ENCODE results near the gene CHD1. TPM values are rescaled to one million over a fixed set of nuclear protein-coding genes. Genes with fewer than 3 reads are reported as not detected.

CHD1 gene
- total and polyA plus RNA-seq, 2 experiments from 2014 or later = 11.4 to 47.2 TPM

DNA sequence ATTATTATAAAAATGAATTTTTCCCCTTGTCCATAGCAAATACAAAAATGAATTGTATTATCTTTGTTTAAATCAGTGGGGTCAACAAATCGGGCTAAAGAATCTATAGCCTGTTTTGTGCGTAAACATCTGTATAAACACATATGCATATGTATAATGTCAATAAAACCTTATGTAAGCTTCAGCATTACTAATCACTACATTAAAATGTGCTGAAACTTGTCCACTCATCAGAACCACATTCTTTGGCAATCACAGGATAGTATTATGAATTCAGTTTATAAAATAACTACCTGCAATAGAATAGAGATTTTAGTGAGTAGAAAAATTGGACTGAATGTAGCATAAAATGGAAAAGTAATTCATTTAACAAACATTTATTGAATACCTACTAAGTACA, 124.7 kb downstream of the CHD1 start:
- no peaks in the 10 kb centered on the region for H3K36me3 ChIP-seq
- TF ChIP-seq, protein P1, sequence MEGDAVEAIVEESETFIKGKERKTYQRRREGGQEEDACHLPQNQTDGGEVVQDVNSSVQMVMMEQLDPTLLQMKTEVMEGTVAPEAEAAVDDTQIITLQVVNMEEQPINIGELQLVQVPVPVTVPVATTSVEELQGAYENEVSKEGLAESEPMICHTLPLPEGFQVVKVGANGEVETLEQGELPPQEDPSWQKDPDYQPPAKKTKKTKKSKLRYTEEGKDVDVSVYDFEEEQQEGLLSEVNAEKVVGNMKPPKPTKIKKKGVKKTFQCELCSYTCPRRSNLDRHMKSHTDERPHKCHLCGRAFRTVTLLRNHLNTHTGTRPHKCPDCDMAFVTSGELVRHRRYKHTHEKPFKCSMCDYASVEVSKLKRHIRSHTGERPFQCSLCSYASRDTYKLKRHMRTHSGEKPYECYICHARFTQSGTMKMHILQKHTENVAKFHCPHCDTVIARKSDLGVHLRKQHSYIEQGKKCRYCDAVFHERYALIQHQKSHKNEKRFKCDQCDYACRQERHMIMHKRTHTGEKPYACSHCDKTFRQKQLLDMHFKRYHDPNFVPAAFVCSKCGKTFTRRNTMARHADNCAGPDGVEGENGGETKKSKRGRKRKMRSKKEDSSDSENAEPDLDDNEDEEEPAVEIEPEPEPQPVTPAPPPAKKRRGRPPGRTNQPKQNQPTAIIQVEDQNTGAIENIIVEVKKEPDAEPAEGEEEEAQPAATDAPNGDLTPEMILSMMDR (IDR thresholded peaks at IDR 0.05; ENCODE audit: low read depth, low read length) = no peak

More for the DNA sequence above, 124.7 kb downstream of the CHD1 start:
- no peak for DNase-seq (ENCODE audit: low read depth in 1 of 2, low spot score in 1 of 2)
- no peaks in the 10 kb centered on the region for H3K27me3 ChIP-seq
- no peaks in the 10 kb centered on the region for H3K9me3 ChIP-seq (ENCODE audit: low read depth)
- H3K27ac ChIP-seq = no peak overlapping the region
- no peak overlapping the region for H3K4me3 ChIP-seq
- no peaks in the 10 kb centered on the region for H3K4me1 ChIP-seq (ENCODE audit: low read depth)

Other genes starting within 250 kb of the CHD1 start
- 15.6 and 18.4 TPM in 2 replicates for gene RGMB, start 155.3 kb downstream of the CHD1 start, total RNA-seq
- gene RGMB, start 155.3 kb downstream of the CHD1 start, polyA plus RNA-seq = 7.1 and 7.6 TPM in 2 replicates

Measured in cardiac muscle cell (in vitro differentiated cells and primary cell).